Transverse colon (tissue), 4 donors: ENCODE measurements around the gene POLR3G. TPM values are rescaled to one million over a fixed set of nuclear protein-coding genes. Genes with fewer than 3 reads are reported as not detected.

Source experiments
- DNase-seq: peaks from one replicate; pipeline ENCODE4 v3.0.0-alpha.2; 2019
- H3K27ac ChIP-seq, 4 donors: fragments of 200-600 bp; sonication (generic); 2 replicates each; pipeline ENCODE4 v1.5.1; 2016 to 2018; ENCODE audit warnings: inconsistent platforms in 4 of 4
- H3K27me3 ChIP-seq: fragments of 200-600 bp; sonication (generic); 2 replicates; pipeline ENCODE4 v1.5.1; 2017; ENCODE audit warnings: inconsistent platforms
- H3K36me3 ChIP-seq, 4 donors: fragments of 200-600 bp; sonication (generic); 2 replicates each; pipeline ENCODE4 v1.5.1; 2017 to 2019; ENCODE audit warnings: inconsistent platforms in 4 of 4
- H3K4me1 ChIP-seq, 4 donors: fragments of 200-600 bp; sonication (generic); 2 replicates each; pipeline ENCODE4 v1.5.1; 2017 to 2020; ENCODE audit warnings: inconsistent platforms in 4 of 4
- H3K4me3 ChIP-seq, 4 donors: fragments of 200-600 bp; sonication (generic); 1 replicate in 1 of 4; 2 replicates in 3 of 4; pipeline versions ENCODE4 v1.5.1 to v1.6.1; 2017 to 2019; ENCODE audit warnings: inconsistent platforms in 4 of 4
- H3K9me3 ChIP-seq, 2 donors: fragments of 200-600 bp; sonication (generic); 2 replicates each; pipeline ENCODE4 v1.5.1; 2017 to 2019; ENCODE audit warnings: inconsistent platforms in 2 of 2
- EP300 ChIP-seq: sonication (generic); formaldehyde crosslinking; IDR thresholded peaks from one replicate; pipeline ENCODE4 v1.6.1; 2017; ENCODE audit warnings: antibody characterized with exemption, low read depth
- POLR2A ChIP-seq: fragments of 450-650 bp; IDR thresholded peaks from one replicate; pipeline ENCODE4 v1.6.1; 2016; ENCODE audit warnings: antibody characterized with exemption, mild to moderate bottlenecking, moderate library complexity
- POLR2AphosphoS5 ChIP-seq, 3 donors: sonication (generic); formaldehyde crosslinking; IDR thresholded peaks; one replicate each; pipeline ENCODE4 v1.6.1; 2016; ENCODE audit warnings: antibody characterized with exemption in 3 of 3
- WGBS, 2 donors: methylation state at CpG; one replicate each; pipeline ENCODE4 v1.1.5; 2018; ENCODE audit warnings: low coverage in 1 of 2; 5-methylcytosine and 5-hydroxymethylcytosine counted together
- in situ Hi-C, 4 donors: fragments of 200-750 bp; cut with MboI; loops; one replicate each; pipeline versions ENCODE4 v1.15.0 to v1.15.1; 2017; ENCODE audit warnings: low sequenced_read_pairs in 3 of 4, low pct_ligation_motif_present in 1 of 4, low pct_unique_long_range_greater_than_20kb in 1 of 4
- intact Hi-C: fragments of 100-400 bp; cut with DNase I; formaldehyde crosslinking; loops from one replicate; pipeline ENCODE4 v1.15.1; 2023; ENCODE audit warnings: low total_unique reads
- total RNA-seq, 4 donors: library from RNA; depleted of rRNA; stranded (reverse); fragments of >200 nt; gene quantifications; one replicate each; pipeline ENCODE4 v1.1.0, GENCODE V29; 2016
- TF ChIP-seq, protein P1 (sequence below), 5 experiments: fragments of 200-600 bp in 3 of 5; fragments of 450-650 bp in 2 of 5; sonication (generic) in 3 of 5; IDR thresholded peaks; 1 replicate in 2 of 5; 2 replicates in 3 of 5; pipeline ENCODE4 v1.5.1; 2016 to 2017; ENCODE audit warnings: antibody characterized with exemption in 5 of 5, inconsistent platforms in 3 of 5, mild to moderate bottlenecking in 2 of 5, moderate library complexity in 1 of 5

POLR3G gene
- total RNA-seq, 4 donors from 2014 or later, result 1.1 to 6.7 (median 2.5) TPM; not detected in 1

GRCh38 chr5:90551376-90551775, 76.7 kb downstream of the POLR3G start:
- TF ChIP-seq POLR2AphosphoS5 (IDR thresholded peaks at IDR 0.05) (no peak), EP300 (no peak), POLR2A (no peak)
- TF ChIP-seq, protein P1, sequence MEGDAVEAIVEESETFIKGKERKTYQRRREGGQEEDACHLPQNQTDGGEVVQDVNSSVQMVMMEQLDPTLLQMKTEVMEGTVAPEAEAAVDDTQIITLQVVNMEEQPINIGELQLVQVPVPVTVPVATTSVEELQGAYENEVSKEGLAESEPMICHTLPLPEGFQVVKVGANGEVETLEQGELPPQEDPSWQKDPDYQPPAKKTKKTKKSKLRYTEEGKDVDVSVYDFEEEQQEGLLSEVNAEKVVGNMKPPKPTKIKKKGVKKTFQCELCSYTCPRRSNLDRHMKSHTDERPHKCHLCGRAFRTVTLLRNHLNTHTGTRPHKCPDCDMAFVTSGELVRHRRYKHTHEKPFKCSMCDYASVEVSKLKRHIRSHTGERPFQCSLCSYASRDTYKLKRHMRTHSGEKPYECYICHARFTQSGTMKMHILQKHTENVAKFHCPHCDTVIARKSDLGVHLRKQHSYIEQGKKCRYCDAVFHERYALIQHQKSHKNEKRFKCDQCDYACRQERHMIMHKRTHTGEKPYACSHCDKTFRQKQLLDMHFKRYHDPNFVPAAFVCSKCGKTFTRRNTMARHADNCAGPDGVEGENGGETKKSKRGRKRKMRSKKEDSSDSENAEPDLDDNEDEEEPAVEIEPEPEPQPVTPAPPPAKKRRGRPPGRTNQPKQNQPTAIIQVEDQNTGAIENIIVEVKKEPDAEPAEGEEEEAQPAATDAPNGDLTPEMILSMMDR (IDR thresholded peaks at IDR 0.05), result no peak
- peaks cover 14% of the 10 kb centered on the region for H3K27me3 ChIP-seq
- intact Hi-C loops, result no loop called here

DNA sequence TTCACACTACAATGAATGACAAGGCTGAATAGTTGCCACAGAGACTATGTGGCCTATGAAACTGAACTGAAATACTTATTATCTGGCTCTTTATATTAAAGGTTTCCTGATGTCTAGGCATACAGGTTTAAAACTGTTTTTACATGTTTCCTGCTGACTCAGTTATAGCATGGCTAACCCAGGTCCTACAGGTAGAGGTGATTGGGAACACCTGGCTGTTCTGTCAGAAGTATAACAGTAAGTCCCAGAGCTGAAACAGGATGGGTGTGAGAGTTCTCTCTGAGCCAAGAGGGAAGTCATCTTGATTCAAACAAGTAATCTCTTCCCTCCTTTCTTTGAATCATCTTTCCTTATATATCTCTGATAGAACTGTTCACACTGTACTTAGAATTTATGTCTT, 79.0 kb downstream of the POLR3G start:
- Histone ChIP-seq H3K36me3 (no peaks in the 10 kb centered on the region), H3K27me3 (peaks cover 37% of the 10 kb centered on the region), H3K4me3 (no peak overlapping the region), H3K9me3 (no peaks in the 10 kb centered on the region), H3K4me1 (peaks cover 0 to 12% (median 6%) of the 10 kb centered on the region in 4 donors), H3K27ac (no peak overlapping the region)
- TF ChIP-seq POLR2AphosphoS5 (IDR thresholded peaks at IDR 0.05) (no peak), EP300 (no peak)
- TF ChIP-seq, protein P1 (IDR thresholded peaks at IDR 0.05), result no peak
- intact Hi-C loops (no loop called here), in situ Hi-C loops (no loop called here)
- no peak for DNase-seq

More at GRCh38 chr5:90551376-90551775, 76.7 kb downstream of the POLR3G start:
- no peaks in the 10 kb centered on the region for H3K9me3 ChIP-seq
- no peak for DNase-seq
- in situ Hi-C loops, result no loop called here
- H3K4me3 ChIP-seq, result no peak overlapping the region
- H3K27ac ChIP-seq, result no peak overlapping the region
- H3K4me1 ChIP-seq, result peaks cover 0 to 7% (median 0%) of the 10 kb centered on the region in 4 donors
- H3K36me3 ChIP-seq, result no peaks in the 10 kb centered on the region
- 40 to 76% methylated on average over 1 to 5 of the region's 5 CpGs for WGBS, 2 donors

DNA sequence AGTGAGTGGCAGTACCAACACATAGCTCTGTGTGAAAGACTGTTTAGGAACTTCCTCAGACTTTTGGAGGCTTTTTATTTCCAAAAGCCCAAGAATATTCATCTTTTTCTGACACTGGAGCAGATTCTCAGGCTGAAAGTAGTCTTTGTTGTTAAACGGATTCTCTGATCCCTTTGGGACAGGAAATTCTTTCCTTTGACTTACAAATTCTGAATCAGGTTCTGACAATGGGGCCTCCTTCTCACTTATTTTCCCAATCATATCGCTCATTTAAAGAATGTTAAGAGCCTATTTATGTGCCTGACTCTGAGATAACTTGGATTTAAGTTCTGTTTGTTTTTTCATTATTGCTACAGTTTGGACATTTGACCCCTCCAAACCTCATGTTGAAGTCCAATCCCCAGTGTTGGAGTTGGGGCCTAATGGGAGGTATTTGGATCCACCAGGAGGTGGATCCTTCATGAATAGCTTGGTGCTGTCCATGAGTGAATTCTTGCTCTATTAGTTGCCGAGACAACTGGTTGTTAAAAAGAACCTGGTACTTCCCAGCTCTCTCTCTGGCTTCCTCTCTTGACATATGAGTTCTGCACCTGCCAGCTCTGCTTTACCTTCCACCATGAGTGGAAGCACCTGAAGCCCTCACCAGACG, 79.8 kb downstream of the POLR3G start:
- 63 to 67% methylated on average over 4 of the region's 4 CpGs for WGBS, 2 donors
- in situ Hi-C loops, result no loop called here
- Histone ChIP-seq H3K4me3 (no peak overlapping the region), H3K27ac (no peak overlapping the region), H3K36me3 (no peaks in the 10 kb centered on the region), H3K27me3 (peaks cover 41% of the 10 kb centered on the region), H3K4me1 (peaks cover 0 to 20% (median 11%) of the 10 kb centered on the region in 4 donors), H3K9me3 (no peaks in the 10 kb centered on the region)
- intact Hi-C loops, result no loop called here
- TF ChIP-seq POLR2A, result no peak
- no peak for TF ChIP-seq POLR2AphosphoS5 (IDR thresholded peaks at IDR 0.05)
- TF ChIP-seq, protein P1 (IDR thresholded peaks at IDR 0.05), result no peak
- no peak for TF ChIP-seq EP300
- no peak for DNase-seq

DNA sequence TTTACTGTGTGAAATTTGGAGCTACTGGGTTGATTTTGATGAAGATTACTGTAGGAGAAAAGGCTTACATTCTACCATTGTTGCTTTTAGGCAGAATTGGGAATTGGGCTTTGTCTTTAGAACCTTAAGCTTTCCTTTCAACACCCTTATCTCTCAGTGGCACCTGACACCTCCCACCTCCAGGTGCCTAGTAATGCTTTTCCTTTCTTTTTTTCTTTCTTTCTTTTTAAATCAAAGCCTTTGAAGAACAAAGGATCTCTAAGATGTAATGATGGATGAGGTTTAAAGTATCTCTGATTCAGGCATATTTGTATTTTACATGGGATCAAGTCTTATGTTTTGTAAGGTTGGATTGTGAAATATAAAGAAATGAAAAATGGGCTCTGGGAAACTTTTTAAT, 81.0 kb downstream of the POLR3G start:
- Histone ChIP-seq H3K4me1 (peaks cover 0 to 20% (median 11%) of the 10 kb centered on the region in 4 donors), H3K4me3 (no peak overlapping the region), H3K27me3 (peaks cover 53% of the 10 kb centered on the region), H3K27ac (no peak overlapping the region), H3K9me3 (no peaks in the 10 kb centered on the region), H3K36me3 (no peaks in the 10 kb centered on the region)
- in situ Hi-C loops (no loop called here), intact Hi-C loops (no loop called here)
- no peak for TF ChIP-seq EP300
- TF ChIP-seq, protein P1 (IDR thresholded peaks at IDR 0.05), result no peak
- TF ChIP-seq POLR2A, result no peak
- no peak for TF ChIP-seq POLR2AphosphoS5 (IDR thresholded peaks at IDR 0.05)
- DNase-seq, result no peak
